HepG2 (cell line): ENCODE measurements around the gene IPCEF1.

Experiments used
- ELF4 ChIP-seq: sonication (generic); formaldehyde crosslinking; IDR thresholded peaks from 2 replicates; pipeline ENCODE4 v1.5.0; 2020; ENCODE audit warnings: missing genetic modification reagents, mild to moderate bottlenecking, moderate library complexity, borderline replicate concordance
- ETV6 ChIP-seq: sonication (generic); formaldehyde crosslinking; conservative IDR thresholded peaks from 2 replicates; pipeline ENCODE4 v1.4.0; 2020; ENCODE audit warnings: missing genetic modification reagents
- JDP2 ChIP-seq: sonication (generic); formaldehyde crosslinking; IDR thresholded peaks from 2 replicates; pipeline ENCODE4 v1.8.1; 2022; ENCODE audit warnings: missing genetic modification reagents, borderline replicate concordance
- PCBP2 ChIP-seq: fragments of 200-400 bp; formaldehyde crosslinking; optimal IDR thresholded peaks from 2 replicates; pipeline ENCODE3; 2018; ENCODE audit warnings: low read length, low read depth; ENCODE audit not compliant: poor library complexity, severe bottlenecking
- POLR2AphosphoS5 ChIP-seq: IDR thresholded peaks from 2 replicates; pipeline ENCODE4 v1.6.1; 2012; ENCODE audit warnings: low read depth, low read length
- REPIN1 ChIP-seq: sonication (generic); formaldehyde crosslinking; IDR thresholded peaks from 2 replicates; pipeline ENCODE4 v1.8.0; 2022; ENCODE audit warnings: missing genetic modification reagents, low read depth, mild to moderate bottlenecking, borderline replicate concordance
- TSC22D2 ChIP-seq: sonication (generic); formaldehyde crosslinking; IDR thresholded peaks from 2 replicates; pipeline ENCODE4 v1.5.1; 2020; ENCODE audit warnings: missing genetic modification reagents, mild to moderate bottlenecking, borderline replicate concordance
- ZNF3 ChIP-seq: IDR thresholded peaks from 2 replicates; pipeline ENCODE4 v1.7.0; 2017; ENCODE audit warnings: inconsistent platforms
- ZNF441 ChIP-seq: sonication (generic); formaldehyde crosslinking; IDR thresholded peaks from 2 replicates; pipeline ENCODE4 v1.7.0; 2021; ENCODE audit warnings: missing genetic modification reagents, borderline replicate concordance
- ZNF792 ChIP-seq: IDR thresholded peaks from 2 replicates; pipeline ENCODE4 v1.6.1; 2016
- TF ChIP-seq, protein P1 (sequence below): sonication (generic); formaldehyde crosslinking; IDR thresholded peaks from 2 replicates; pipeline ENCODE4 v1.4.0; 2020; ENCODE audit warnings: missing genetic modification reagents
- TF ChIP-seq, protein P2 (sequence below): sonication (generic); formaldehyde crosslinking; IDR thresholded peaks from 2 replicates; pipeline ENCODE4 v1.5.0; 2020; ENCODE audit warnings: mild to moderate bottlenecking, missing genetic modification reagents, moderate library complexity
- TF ChIP-seq, protein P3 (sequence below), 2 experiments: IDR thresholded peaks; 2 replicates each; pipeline ENCODE4 v1.6.1; 2011 to 2012; ENCODE audit warnings: low read length in 2 of 2, borderline replicate concordance in 1 of 2, low read depth in 1 of 2, mild to moderate bottlenecking in 1 of 2, moderate library complexity in 1 of 2
- TF ChIP-seq, protein P4 (sequence below): IDR thresholded peaks from 2 replicates; pipeline ENCODE4 v1.6.1; 2016; ENCODE audit warnings: low read depth, control low read depth

DNA sequence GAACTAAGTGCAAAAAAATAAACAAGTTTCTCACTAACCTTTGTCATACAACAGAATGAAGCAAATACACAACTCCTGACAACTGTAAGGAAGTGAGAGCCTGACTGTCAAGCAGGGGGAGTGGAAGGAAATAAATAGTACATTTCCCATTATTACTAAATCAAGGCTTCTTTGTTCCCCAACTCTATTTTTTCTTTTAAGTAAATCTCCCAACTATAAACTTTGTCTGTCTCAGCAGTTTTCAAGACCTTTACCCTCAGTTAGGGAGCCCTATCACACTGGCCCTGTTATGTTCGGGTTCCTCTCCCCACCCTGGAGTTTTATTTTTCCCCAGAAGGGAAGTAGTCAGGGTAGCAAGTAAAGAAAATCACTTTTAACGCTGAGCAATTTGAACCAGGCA lies 24.1 kb upstream of the IPCEF1 start:
- TF ChIP-seq, protein P1, sequence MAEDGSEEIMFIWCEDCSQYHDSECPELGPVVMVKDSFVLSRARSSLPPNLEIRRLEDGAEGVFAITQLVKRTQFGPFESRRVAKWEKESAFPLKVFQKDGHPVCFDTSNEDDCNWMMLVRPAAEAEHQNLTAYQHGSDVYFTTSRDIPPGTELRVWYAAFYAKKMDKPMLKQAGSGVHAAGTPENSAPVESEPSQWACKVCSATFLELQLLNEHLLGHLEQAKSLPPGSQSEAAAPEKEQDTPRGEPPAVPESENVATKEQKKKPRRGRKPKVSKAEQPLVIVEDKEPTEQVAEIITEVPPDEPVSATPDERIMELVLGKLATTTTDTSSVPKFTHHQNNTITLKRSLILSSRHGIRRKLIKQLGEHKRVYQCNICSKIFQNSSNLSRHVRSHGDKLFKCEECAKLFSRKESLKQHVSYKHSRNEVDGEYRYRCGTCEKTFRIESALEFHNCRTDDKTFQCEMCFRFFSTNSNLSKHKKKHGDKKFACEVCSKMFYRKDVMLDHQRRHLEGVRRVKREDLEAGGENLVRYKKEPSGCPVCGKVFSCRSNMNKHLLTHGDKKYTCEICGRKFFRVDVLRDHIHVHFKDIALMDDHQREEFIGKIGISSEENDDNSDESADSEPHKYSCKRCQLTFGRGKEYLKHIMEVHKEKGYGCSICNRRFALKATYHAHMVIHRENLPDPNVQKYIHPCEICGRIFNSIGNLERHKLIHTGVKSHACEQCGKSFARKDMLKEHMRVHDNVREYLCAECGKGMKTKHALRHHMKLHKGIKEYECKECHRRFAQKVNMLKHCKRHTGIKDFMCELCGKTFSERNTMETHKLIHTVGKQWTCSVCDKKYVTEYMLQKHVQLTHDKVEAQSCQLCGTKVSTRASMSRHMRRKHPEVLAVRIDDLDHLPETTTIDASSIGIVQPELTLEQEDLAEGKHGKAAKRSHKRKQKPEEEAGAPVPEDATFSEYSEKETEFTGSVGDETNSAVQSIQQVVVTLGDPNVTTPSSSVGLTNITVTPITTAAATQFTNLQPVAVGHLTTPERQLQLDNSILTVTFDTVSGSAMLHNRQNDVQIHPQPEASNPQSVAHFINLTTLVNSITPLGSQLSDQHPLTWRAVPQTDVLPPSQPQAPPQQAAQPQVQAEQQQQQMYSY (CRISPR knock-in tag): no peak
- no peak for TF ChIP-seq PCBP2
- TF ChIP-seq, protein P2, sequence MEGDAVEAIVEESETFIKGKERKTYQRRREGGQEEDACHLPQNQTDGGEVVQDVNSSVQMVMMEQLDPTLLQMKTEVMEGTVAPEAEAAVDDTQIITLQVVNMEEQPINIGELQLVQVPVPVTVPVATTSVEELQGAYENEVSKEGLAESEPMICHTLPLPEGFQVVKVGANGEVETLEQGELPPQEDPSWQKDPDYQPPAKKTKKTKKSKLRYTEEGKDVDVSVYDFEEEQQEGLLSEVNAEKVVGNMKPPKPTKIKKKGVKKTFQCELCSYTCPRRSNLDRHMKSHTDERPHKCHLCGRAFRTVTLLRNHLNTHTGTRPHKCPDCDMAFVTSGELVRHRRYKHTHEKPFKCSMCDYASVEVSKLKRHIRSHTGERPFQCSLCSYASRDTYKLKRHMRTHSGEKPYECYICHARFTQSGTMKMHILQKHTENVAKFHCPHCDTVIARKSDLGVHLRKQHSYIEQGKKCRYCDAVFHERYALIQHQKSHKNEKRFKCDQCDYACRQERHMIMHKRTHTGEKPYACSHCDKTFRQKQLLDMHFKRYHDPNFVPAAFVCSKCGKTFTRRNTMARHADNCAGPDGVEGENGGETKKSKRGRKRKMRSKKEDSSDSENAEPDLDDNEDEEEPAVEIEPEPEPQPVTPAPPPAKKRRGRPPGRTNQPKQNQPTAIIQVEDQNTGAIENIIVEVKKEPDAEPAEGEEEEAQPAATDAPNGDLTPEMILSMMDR (CRISPR knock-in tag): no peak
- TF ChIP-seq ZNF3 (CRISPR knock-in tag): no peak
- no peak for TF ChIP-seq ELF4 (CRISPR knock-in tag)
- TF ChIP-seq REPIN1 (CRISPR knock-in tag): no peak
- no peak for TF ChIP-seq TSC22D2 (CRISPR knock-in tag)
- TF ChIP-seq POLR2AphosphoS5: no peak
- TF ChIP-seq ZNF441: no peak
- TF ChIP-seq, protein P3, sequence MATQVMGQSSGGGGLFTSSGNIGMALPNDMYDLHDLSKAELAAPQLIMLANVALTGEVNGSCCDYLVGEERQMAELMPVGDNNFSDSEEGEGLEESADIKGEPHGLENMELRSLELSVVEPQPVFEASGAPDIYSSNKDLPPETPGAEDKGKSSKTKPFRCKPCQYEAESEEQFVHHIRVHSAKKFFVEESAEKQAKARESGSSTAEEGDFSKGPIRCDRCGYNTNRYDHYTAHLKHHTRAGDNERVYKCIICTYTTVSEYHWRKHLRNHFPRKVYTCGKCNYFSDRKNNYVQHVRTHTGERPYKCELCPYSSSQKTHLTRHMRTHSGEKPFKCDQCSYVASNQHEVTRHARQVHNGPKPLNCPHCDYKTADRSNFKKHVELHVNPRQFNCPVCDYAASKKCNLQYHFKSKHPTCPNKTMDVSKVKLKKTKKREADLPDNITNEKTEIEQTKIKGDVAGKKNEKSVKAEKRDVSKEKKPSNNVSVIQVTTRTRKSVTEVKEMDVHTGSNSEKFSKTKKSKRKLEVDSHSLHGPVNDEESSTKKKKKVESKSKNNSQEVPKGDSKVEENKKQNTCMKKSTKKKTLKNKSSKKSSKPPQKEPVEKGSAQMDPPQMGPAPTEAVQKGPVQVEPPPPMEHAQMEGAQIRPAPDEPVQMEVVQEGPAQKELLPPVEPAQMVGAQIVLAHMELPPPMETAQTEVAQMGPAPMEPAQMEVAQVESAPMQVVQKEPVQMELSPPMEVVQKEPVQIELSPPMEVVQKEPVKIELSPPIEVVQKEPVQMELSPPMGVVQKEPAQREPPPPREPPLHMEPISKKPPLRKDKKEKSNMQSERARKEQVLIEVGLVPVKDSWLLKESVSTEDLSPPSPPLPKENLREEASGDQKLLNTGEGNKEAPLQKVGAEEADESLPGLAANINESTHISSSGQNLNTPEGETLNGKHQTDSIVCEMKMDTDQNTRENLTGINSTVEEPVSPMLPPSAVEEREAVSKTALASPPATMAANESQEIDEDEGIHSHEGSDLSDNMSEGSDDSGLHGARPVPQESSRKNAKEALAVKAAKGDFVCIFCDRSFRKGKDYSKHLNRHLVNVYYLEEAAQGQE (IDR thresholded peaks at IDR 0.05; ENCODE audit: borderline replicate concordance in 1 of 2, low read depth in 1 of 2, low read length in 2 of 2): no peak
- no peak for TF ChIP-seq ETV6 (CRISPR knock-in tag)
- no peak for TF ChIP-seq JDP2 (CRISPR knock-in tag)
- TF ChIP-seq, protein P4, sequence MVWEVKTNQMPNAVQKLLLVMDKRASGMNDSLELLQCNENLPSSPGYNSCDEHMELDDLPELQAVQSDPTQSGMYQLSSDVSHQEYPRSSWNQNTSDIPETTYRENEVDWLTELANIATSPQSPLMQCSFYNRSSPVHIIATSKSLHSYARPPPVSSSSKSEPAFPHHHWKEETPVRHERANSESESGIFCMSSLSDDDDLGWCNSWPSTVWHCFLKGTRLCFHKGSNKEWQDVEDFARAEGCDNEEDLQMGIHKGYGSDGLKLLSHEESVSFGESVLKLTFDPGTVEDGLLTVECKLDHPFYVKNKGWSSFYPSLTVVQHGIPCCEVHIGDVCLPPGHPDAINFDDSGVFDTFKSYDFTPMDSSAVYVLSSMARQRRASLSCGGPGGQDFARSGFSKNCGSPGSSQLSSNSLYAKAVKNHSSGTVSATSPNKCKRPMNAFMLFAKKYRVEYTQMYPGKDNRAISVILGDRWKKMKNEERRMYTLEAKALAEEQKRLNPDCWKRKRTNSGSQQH (CRISPR knock-in tag): no peak
- TF ChIP-seq ZNF792 (CRISPR knock-in tag): no peak
